ENCODE measurements around the gene PCDHB14.
"Not testable (repeated sequence)": the region's sequence is repeated elsewhere in the genome, so short reads cannot be mapped to it uniquely, and the experiment has no call there.

Gene PCDHB14

GRCh38 chr5:141210281-141210680 is 12.9 kb upstream of the PCDHB14 start:
- DNase-seq (ENCODE audit: low spot score): not testable (repeated sequence)

DNA sequence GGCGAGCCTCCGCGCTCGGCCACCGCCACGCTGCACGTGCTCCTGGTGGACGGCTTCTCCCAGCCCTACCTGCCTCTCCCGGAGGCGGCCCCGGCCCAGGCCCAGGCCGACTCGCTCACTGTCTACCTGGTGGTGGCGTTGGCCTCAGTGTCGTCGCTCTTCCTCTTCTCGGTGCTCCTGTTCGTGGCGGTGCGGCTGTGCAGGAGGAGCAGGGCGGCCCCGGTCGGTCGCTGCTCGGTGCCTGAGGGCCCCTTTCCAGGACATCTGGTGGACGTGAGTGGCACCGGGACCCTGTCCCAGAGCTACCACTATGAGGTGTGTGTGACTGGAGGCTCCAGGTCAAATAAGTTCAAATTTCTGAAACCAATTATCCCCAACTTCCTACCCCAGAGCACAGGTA is 12.3 kb upstream of the PCDHB14 start:
- not testable (repeated sequence) for DNase-seq (ENCODE audit: low spot score)

DNA sequence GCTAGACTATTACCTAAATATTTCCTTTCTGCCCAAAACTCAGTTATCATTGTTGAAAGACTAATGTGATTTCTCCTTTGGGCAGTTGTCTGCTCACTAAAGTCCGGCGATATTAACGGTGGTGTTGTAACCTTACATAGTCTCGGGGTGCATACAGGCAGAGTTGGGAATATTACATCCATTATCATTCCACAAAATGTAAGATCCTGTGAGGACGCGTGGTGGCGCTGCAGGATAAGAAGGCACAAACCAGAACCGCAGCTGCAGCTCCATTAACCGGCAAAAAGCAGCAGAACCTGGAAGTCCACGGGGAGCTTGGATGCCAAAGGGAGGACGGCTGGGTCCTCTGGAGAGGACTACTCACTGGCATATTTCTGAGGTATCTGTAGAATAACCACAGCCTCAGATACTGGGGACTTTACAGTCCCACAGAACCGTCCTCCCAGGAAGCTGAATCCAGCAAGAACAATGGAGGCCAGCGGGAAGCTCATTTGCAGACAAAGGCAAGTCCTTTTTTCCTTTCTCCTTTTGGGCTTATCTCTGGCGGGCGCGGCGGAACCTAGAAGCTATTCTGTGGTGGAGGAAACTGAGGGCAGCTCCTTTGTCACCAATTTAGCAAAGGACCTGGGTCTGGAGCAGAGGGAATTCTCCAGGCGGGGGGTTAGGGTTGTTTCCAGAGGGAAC is 9.3 kb upstream of the PCDHB14 start, which contains the start of gene PCDHB13:
Gene PCDHB13 (plus strand): TSS at position 264 of the 684 bp plus-strand sequence. CDS start 205 bp downstream, at position 469.
- not testable (repeated sequence) for DNase-seq (ENCODE audit: low spot score)

DNA sequence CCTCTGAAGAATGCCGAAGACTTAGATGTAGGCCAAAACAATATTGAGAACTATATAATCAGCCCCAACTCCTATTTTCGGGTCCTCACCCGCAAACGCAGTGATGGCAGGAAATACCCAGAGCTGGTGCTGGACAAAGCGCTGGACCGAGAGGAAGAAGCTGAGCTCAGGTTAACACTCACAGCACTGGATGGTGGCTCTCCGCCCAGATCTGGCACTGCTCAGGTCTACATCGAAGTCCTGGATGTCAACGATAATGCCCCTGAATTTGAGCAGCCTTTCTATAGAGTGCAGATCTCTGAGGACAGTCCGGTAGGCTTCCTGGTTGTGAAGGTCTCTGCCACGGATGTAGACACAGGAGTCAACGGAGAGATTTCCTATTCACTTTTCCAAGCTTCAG is 8.6 kb upstream of the PCDHB14 start:
- not testable (repeated sequence) for DNase-seq (ENCODE audit: low spot score)

DNA sequence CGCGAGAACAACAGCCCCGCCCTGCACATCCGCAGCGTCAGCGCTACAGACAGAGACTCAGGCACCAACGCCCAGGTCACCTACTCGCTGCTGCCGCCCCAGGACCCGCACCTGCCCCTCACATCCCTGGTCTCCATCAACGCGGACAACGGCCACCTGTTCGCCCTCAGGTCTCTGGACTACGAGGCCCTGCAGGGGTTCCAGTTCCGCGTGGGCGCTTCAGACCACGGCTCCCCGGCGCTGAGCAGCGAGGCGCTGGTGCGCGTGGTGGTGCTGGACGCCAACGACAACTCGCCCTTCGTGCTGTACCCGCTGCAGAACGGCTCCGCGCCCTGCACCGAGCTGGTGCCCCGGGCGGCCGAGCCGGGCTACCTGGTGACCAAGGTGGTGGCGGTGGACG is 7.6 kb upstream of the PCDHB14 start:
- DNase-seq (ENCODE audit: low spot score): not testable (repeated sequence)

- DNase-seq (ENCODE audit: low spot score): not testable (repeated sequence)
These were observed 7.1 kb upstream of the PCDHB14 start for GRCh38 chr5:141216035-141216434.

GRCh38 chr5:141224844-141225243 is 1.7 kb downstream of the PCDHB14 start:
- DNase-seq (ENCODE audit: low spot score): not testable (repeated sequence)

GRCh38 chr5:141225421-141225820 is 2.3 kb downstream of the PCDHB14 start:
- not testable (repeated sequence) for DNase-seq (ENCODE audit: low spot score)

GRCh38 chr5:141234109-141234667 is 11.0 kb downstream of the PCDHB14 start:
- DNase-seq (ENCODE audit: low spot score): no peak

- not testable (repeated sequence) for DNase-seq (ENCODE audit: low spot score)
These were observed 12.8 kb downstream of the PCDHB14 start for GRCh38 chr5:141235922-141236321.

DNA sequence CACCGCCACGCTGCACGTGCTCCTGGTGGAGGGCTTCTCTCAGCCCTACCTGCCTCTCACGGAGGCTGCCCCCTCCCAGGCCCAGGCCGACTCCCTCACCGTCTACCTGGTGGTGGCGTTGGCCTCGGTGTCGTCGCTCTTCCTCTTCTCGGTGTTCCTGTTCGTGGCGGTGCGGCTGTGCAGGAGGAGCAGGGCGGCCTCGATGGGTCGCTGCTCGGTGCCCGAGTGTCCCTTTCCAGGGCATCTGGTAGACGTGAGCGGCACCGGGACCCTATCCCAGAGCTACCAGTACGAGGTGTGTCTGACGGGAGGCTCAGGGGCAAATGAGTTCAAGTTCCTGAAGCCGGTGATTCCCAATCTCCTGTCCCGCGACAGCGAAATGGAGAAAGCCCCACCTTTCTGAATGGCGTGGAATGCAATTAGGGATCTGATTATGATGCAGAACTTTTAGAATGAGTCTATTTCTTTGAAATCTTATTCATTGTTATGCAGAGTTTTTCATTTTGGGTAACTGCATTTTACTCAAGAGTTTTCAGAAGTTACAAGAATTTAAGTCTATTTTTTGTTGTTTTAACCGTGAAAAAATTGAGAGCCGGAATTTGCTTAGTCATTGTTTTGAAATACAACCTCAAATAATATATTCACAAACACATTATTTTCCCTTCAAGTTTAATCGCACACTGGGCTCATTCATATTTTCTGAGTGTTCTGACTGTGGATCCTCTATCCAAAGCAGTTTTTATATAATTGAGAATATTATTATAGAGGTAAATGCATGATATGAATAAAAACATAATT is 13.6 kb downstream of the PCDHB14 start:
- DNase-seq (ENCODE audit: low spot score): no peak

- DNase-seq (ENCODE audit: low spot score): no peak
These were observed 18.4 kb downstream of the PCDHB14 start for GRCh38 chr5:141241496-141241895.

DNA sequence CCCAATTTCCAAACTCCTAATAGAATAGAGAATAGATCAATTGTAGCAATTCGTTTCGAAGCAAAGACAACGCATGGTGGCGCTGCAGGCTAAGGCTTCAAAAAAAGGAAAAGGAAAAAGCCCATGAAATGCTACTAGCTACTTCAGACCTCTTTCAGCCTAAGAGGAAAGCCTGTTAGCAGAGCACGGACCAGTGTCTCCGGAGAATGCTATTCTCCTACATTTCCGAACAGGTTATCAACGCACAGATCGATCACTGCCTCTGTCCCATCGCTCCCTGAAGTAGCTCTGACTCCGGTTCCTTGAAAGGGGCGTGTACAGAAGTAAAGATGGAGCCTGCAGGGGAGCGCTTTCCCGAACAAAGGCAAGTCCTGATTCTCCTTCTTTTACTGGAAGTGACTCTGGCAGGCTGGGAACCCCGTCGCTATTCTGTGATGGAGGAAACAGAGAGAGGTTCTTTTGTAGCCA is 22.1 kb downstream of the PCDHB14 start, which contains the start of gene PCDHB15:
Gene PCDHB15 (plus strand): TSS at position 146 of the 468 bp plus-strand sequence. CDS start 184 bp downstream, at position 330.
- DNase-seq (ENCODE audit: low spot score): peak; percentile 7

GRCh38 chr5:141246971-141247370 is 23.8 kb downstream of the PCDHB14 start:
- not testable (repeated sequence) for DNase-seq (ENCODE audit: low spot score)

- DNase-seq (ENCODE audit: low spot score): not testable (repeated sequence)
These were observed 24.3 kb downstream of the PCDHB14 start for GRCh38 chr5:141247434-141247833.

GRCh38 chr5:141250576-141250975 is 27.4 kb downstream of the PCDHB14 start:
- DNase-seq (ENCODE audit: low spot score): no peak

DNA sequence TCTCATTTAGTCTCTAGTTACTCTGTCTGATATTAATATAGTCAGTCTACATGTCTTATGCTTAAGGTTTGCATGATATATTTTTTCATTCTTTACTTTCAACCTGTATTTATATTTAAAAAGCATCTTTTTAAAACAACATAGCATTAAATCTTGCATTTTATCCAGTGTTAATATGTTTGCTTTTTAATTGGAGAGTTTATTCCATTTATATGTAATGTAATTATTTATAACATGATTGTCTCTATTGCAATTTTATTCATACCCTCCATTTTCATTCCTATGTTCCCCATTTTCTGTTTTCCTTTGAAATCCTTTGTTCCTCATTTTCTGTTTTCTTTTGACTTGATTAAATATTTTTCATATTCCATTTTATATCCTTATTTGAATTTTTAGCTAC is 35.3 kb downstream of the PCDHB14 start:
- DNase-seq (ENCODE audit: low spot score): no peak

DNA sequence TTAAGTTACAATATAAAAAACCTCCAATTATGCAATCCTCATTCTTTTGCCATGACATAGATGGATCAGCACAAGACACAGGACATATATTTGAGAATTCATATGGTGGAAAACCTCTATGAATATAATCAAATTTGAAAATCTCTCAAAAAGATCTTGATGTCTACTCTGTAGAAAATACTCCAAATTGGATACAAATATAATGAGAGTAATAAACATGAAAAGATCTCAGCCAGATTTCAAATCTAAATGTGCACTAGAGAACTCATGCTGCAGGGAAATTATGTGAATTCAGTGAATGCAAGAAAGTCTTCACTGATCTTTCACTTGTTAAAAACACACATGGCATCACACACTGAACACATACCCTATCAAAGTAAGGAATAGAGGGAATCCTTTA is 35.8 kb downstream of the PCDHB14 start:
- no peak for DNase-seq (ENCODE audit: low spot score)

GRCh38 chr5:141260458-141261237 is 37.5 kb downstream of the PCDHB14 start:
- DNase-seq (ENCODE audit: low spot score): no peak

- no peak for DNase-seq (ENCODE audit: low spot score)
These were observed 38.0 kb downstream of the PCDHB14 start for GRCh38 chr5:141261238-141261546.

- DNase-seq (ENCODE audit: low spot score): no peak
These were observed 46.1 kb downstream of the PCDHB14 start for GRCh38 chr5:141269195-141269594.

GRCh38 chr5:141272906-141273305 is 49.8 kb downstream of the PCDHB14 start:
- DNase-seq (ENCODE audit: low spot score): no peak
